H1 (cell line): ENCODE data around the gene CNIH3. TPM values are rescaled to one million over a fixed set of nuclear protein-coding genes. Genes with fewer than 3 reads are reported as not detected.

Experiments used
- CTCF ChIA-PET: fragments of 300-600 bp; sonication (Branson Sonifier 250); formaldehyde crosslinking; loops from one replicate; lab custom pipeline; 2021; ENCODE audit not compliant: partially characterized antibody; lab: Charles Lee
- POLR2A ChIA-PET: fragments of 300-600 bp; sonication (Branson Sonifier 250); formaldehyde crosslinking; loops from one replicate; lab custom pipeline; 2021; ENCODE audit warnings: inconsistent platforms; ENCODE audit not compliant: partially characterized antibody; lab: Charles Lee
- DNase-seq, 2 experiments: peaks; one replicate each; pipeline versions ENCODE4 v3.0.0 to v3.0.0-alpha.2; 2010 to 2022; ENCODE audit warnings: low spot score in 2 of 2, low read depth in 1 of 2, mixed read lengths in 1 of 2
- FAIRE-seq: peaks from 2 replicates; lab custom pipeline; 2011; peaks lifted over from hg19 to GRCh38; lab: Jason Lieb, UNC
- H2AFZ ChIP-seq: 2 replicates; pipeline ENCODE4 v1.8.1; 2012; ENCODE audit warnings: low read length, inconsistent platforms
- H2AK5ac ChIP-seq: 2 replicates; pipeline ENCODE4 v1.6.1; 2013; ENCODE audit warnings: low read depth, low read length
- H2BK120ac ChIP-seq: replicated peaks from 2 replicates; pipeline ENCODE3; 2013; ENCODE audit warnings: low read depth, low read length, inconsistent platforms
- H2BK12ac ChIP-seq: 2 replicates; pipeline ENCODE4 v1.6.1; 2013; ENCODE audit warnings: low read depth, low read length
- H2BK15ac ChIP-seq: 2 replicates; pipeline ENCODE4 v1.6.1; 2013; ENCODE audit warnings: low read length
- H2BK20ac ChIP-seq: 2 replicates; pipeline ENCODE4 v1.6.1; 2013; ENCODE audit warnings: low read length
- H2BK5ac ChIP-seq: 2 replicates; pipeline ENCODE4 v1.6.1; 2013; ENCODE audit warnings: low read depth, low read length
- H3K14ac ChIP-seq: 2 replicates; pipeline ENCODE4 v1.6.1; 2013; ENCODE audit warnings: inconsistent platforms; ENCODE audit not compliant: insufficient read length
- H3K18ac ChIP-seq: 2 replicates; pipeline ENCODE4 v1.6.1; 2013; ENCODE audit warnings: low read length; ENCODE audit errors: extremely low read depth
- H3K23ac ChIP-seq: 2 replicates; pipeline ENCODE4 v1.6.1; 2013; ENCODE audit warnings: inconsistent platforms; ENCODE audit not compliant: insufficient read length
- H3K23me2 ChIP-seq: 2 replicates; pipeline ENCODE4 v1.6.1; 2013; ENCODE audit warnings: low read depth, low read length
- H3K27ac ChIP-seq: 2 replicates; pipeline ENCODE4 v1.6.1; 2011; ENCODE audit warnings: low read depth, low read length, inconsistent platforms
- H3K27me3 ChIP-seq, 4 experiments: replicated peaks in 1 of 4; 1 replicate in 1 of 4; 2 replicates in 3 of 4; pipeline versions ENCODE4 v1.6.1 to v1.8.1; 2011 to 2013; ENCODE audit warnings: low read length in 3 of 4, mild to moderate bottlenecking in 3 of 4, inconsistent platforms in 2 of 4, mixed read lengths in 2 of 4, moderate library complexity in 1 of 4; ENCODE audit not compliant: control insufficient read depth in 3 of 4, insufficient read depth in 3 of 4; ENCODE audit errors: extremely low read depth in 1 of 4
- H3K36me3 ChIP-seq, 4 experiments: 2 replicates each; pipeline versions ENCODE4 v1.6.1 to v1.8.1; 2011 to 2013; ENCODE audit warnings: mild to moderate bottlenecking in 4 of 4, low read length in 3 of 4, moderate library complexity in 2 of 4, control low read depth in 1 of 4, inconsistent platforms in 1 of 4; ENCODE audit not compliant: insufficient read depth in 4 of 4, control insufficient read depth in 2 of 4
- H3K4ac ChIP-seq: replicated peaks from 2 replicates; pipeline ENCODE3; 2013; ENCODE audit warnings: low read length, low read depth, mixed read lengths, inconsistent platforms; ENCODE audit not compliant: insufficient read length
- H3K4me1 ChIP-seq, 4 experiments: replicated peaks in 1 of 4; 1 replicate in 1 of 4; 2 replicates in 3 of 4; pipeline versions ENCODE4 v1.6.1 to v1.8.1; 2011 to 2013; ENCODE audit warnings: low read length in 3 of 4, inconsistent platforms in 2 of 4, mixed read lengths in 1 of 4; ENCODE audit not compliant: insufficient read depth in 4 of 4, control insufficient read depth in 3 of 4
- H3K4me2 ChIP-seq, 2 experiments: 2 replicates each; pipeline versions ENCODE4 v1.6.1 to v1.8.1; 2011 to 2013; ENCODE audit warnings: low read depth in 2 of 2, low read length in 2 of 2, control low read depth in 1 of 2, inconsistent platforms in 1 of 2, mild to moderate bottlenecking in 1 of 2; ENCODE audit not compliant: insufficient read depth in 1 of 2
- H3K4me3 ChIP-seq, 4 experiments: fragments of 200-600, 300-600 bp in 1 of 4; sonication (generic), shearing (Covaris generic), sonication (Bioruptor Twin) in 1 of 4; 2 replicates each; pipeline versions ENCODE4 v1.5.1 to v1.8.1; 2011 to 2016; ENCODE audit warnings: low read length in 4 of 4, low read depth in 3 of 4, control low read depth in 2 of 4, inconsistent platforms in 2 of 4, mild to moderate bottlenecking in 2 of 4, mixed read lengths in 1 of 4, moderate library complexity in 1 of 4; ENCODE audit not compliant: insufficient read depth in 2 of 4; ENCODE audit errors: extremely low read depth in 1 of 4
- H3K56ac ChIP-seq: replicated peaks from 2 replicates; pipeline ENCODE3; 2013; ENCODE audit warnings: low read depth, mild to moderate bottlenecking, mixed read lengths, low read length, inconsistent platforms; ENCODE audit not compliant: insufficient read length
- H3K79me1 ChIP-seq: 2 replicates; pipeline ENCODE4 v1.6.1; 2013; ENCODE audit warnings: low read depth, low read length, control low read depth
- H3K79me2 ChIP-seq, 2 experiments: 2 replicates each; pipeline versions ENCODE4 v1.6.1 to v1.8.1; 2012 to 2013; ENCODE audit warnings: low read length in 2 of 2, mild to moderate bottlenecking in 2 of 2, inconsistent platforms in 1 of 2; ENCODE audit not compliant: insufficient read depth in 2 of 2, control insufficient read depth in 1 of 2
- H3K9ac ChIP-seq, 4 experiments: replicated peaks in 1 of 4; 1 replicate in 1 of 4; 2 replicates in 3 of 4; pipeline versions ENCODE4 v1.6.1 to v1.8.1; 2011 to 2013; ENCODE audit warnings: low read depth in 3 of 4, low read length in 3 of 4, control low read depth in 2 of 4, mild to moderate bottlenecking in 2 of 4, moderate library complexity in 2 of 4, inconsistent platforms in 1 of 4; ENCODE audit errors: extremely low read depth in 1 of 4
- H3K9me3 ChIP-seq, 2 experiments: 2 replicates each; pipeline versions ENCODE4 v1.6.1 to v1.8.1; 2012 to 2013; ENCODE audit warnings: mild to moderate bottlenecking in 2 of 2, moderate library complexity in 2 of 2, control low read depth in 1 of 2, inconsistent platforms in 1 of 2, low read depth in 1 of 2, low read length in 1 of 2, mixed read lengths in 1 of 2; ENCODE audit not compliant: insufficient read depth in 2 of 2
- H4K20me1 ChIP-seq, 2 experiments: replicated peaks in 1 of 2; 2 replicates each; pipeline versions ENCODE3 to v1.8.1; 2011 to 2013; ENCODE audit warnings: inconsistent platforms in 2 of 2, low read length in 2 of 2, mild to moderate bottlenecking in 1 of 2; ENCODE audit not compliant: insufficient read depth in 2 of 2, control insufficient read depth in 1 of 2
- H4K5ac ChIP-seq: 2 replicates; pipeline ENCODE4 v1.6.1; 2013; ENCODE audit warnings: low read length, low read depth, mixed read lengths, inconsistent platforms; ENCODE audit not compliant: insufficient read length
- H4K8ac ChIP-seq: 2 replicates; pipeline ENCODE4 v1.8.0; 2013; ENCODE audit warnings: mild to moderate bottlenecking, moderate library complexity, low read length, inconsistent platforms; ENCODE audit not compliant: insufficient read depth; ENCODE audit errors: extremely low read depth
- H4K91ac ChIP-seq: replicated peaks from 2 replicates; pipeline ENCODE3; 2013; ENCODE audit warnings: low read length, mixed read lengths, inconsistent platforms; ENCODE audit not compliant: insufficient read length
- CBX5 ChIP-seq: fragments of 300-800, 300-1000 bp; sonication (generic); IDR thresholded peaks from 2 replicates; pipeline ENCODE4 v1.7.1; 2016; ENCODE audit warnings: antibody characterized with exemption, low read length, low read depth
- CTBP2 ChIP-seq: IDR thresholded peaks from 2 replicates; pipeline ENCODE4 v1.7.0; 2011; ENCODE audit warnings: borderline replicate concordance, mild to moderate bottlenecking, moderate library complexity, mixed read lengths, low read length; ENCODE audit not compliant: insufficient read depth, insufficient read length
- EGR1 ChIP-seq: IDR thresholded peaks from 2 replicates; pipeline ENCODE4 v1.6.1; 2011; ENCODE audit warnings: low read depth, low read length, borderline replicate concordance
- EP300 ChIP-seq, 2 experiments: IDR thresholded peaks; 1 replicate in 1 of 2; 2 replicates in 1 of 2; pipeline ENCODE4 v1.6.1; 2011 to 2012; ENCODE audit warnings: low read depth in 2 of 2, low read length in 2 of 2, mild to moderate bottlenecking in 2 of 2, borderline replicate concordance in 1 of 2, inconsistent platforms in 1 of 2, moderate library complexity in 1 of 2
- EZH2 ChIP-seq: fragments of 200-600 bp; sonication (generic); IDR thresholded peaks from 2 replicates; pipeline ENCODE4 v1.7.1; 2012; ENCODE audit warnings: low read depth, mild to moderate bottlenecking, moderate library complexity, low read length, inconsistent platforms; ENCODE audit not compliant: severe bottlenecking
- FOSL1 ChIP-seq: IDR thresholded peaks from 2 replicates; pipeline ENCODE4 v1.6.1; 2011; ENCODE audit warnings: mild to moderate bottlenecking, low read depth, low read length, moderate library complexity; ENCODE audit not compliant: insufficient read depth
- GTF2F1 ChIP-seq: IDR thresholded peaks from 2 replicates; pipeline ENCODE4 v1.6.1; 2012; ENCODE audit warnings: low read depth, low read length, improper control_type of control experiment, borderline replicate concordance
- HDAC6 ChIP-seq: IDR thresholded peaks from one replicate; pipeline ENCODE4 v1.7.1; 2012; ENCODE audit warnings: low read depth, mild to moderate bottlenecking, inconsistent platforms, low read length, moderate library complexity
- KDM5A ChIP-seq: fragments of 200-600 bp; IDR thresholded peaks from 2 replicates; pipeline ENCODE4 v1.7.1; 2012; ENCODE audit warnings: mild to moderate bottlenecking, low read length, inconsistent platforms, mixed read lengths
- NANOG ChIP-seq: IDR thresholded peaks from 2 replicates; pipeline ENCODE4 v1.6.1; 2011; ENCODE audit warnings: low read length, low read depth, mild to moderate bottlenecking, inconsistent platforms; ENCODE audit not compliant: insufficient read depth, poor library complexity, severe bottlenecking
- NRF1 ChIP-seq: IDR thresholded peaks from 2 replicates; pipeline ENCODE4 v1.6.1; 2011; ENCODE audit warnings: mild to moderate bottlenecking, low read depth, low read length, improper control_type of control experiment
- RAD21 ChIP-seq, 2 experiments: IDR thresholded peaks in 1 of 2; conservative IDR thresholded peaks in 1 of 2; 2 replicates each; pipeline ENCODE4 v1.6.1; 2011; ENCODE audit warnings: low read depth in 2 of 2, low read length in 2 of 2, improper control_type of control experiment in 1 of 2, inconsistent platforms in 1 of 2, mild to moderate bottlenecking in 1 of 2, moderate library complexity in 1 of 2
- TCF12 ChIP-seq: IDR thresholded peaks from 2 replicates; pipeline ENCODE4 v1.6.1; 2011; ENCODE audit warnings: low read depth, mild to moderate bottlenecking, low read length
- YY1 ChIP-seq: IDR thresholded peaks from 2 replicates; pipeline ENCODE4 v1.6.1; 2011; ENCODE audit warnings: low read depth, mild to moderate bottlenecking, low read length
- WGBS, 2 experiments: shearing (Covaris generic) in 1 of 2; methylation state at CpG; one replicate each; pipeline versions ENCODE4 v1.1.6 to v1.1.7; 2013 to 2015; ENCODE audit warnings: low lambda C conversion rate in 2 of 2, mixed read lengths in 2 of 2, inconsistent platforms in 1 of 2, low coverage in 1 of 2, missing lambda C conversion rate in 1 of 2; ENCODE audit not compliant: insufficient replicate concordance in 2 of 2, insufficient coverage in 1 of 2, insufficient read length in 1 of 2; ENCODE audit errors: extremely low coverage in 1 of 2, missing lambda C conversion rate in 1 of 2; 5-methylcytosine and 5-hydroxymethylcytosine counted together
- polyA plus RNA-seq, 7 experiments: library from polyadenylated mRNA; depleted of rRNA in 3 of 7; stranded (reverse) in 5 of 7; unstranded in 2 of 7; fragments of >200 nt in 5 of 7; fragments of 200-250 nt in 2 of 7; gene quantifications; 1 replicate in 5 of 7; 2 replicates in 1 of 7; 4 replicates in 1 of 7; pipeline versions ENCODE4 v1.2.1 to v1.2.3, GENCODE V29; 2011 to 2013; ENCODE audit warnings: missing spikeins in 2 of 7, mixed read lengths in 2 of 7
- total RNA-seq: library from RNA; stranded (reverse); fragmentation: NEBNext Ultra II Directional; extraction: Animal tissue kit (Norgen Biotek cat#: 25700); gene quantifications from 2 replicates; pipeline ENCODE4 v1.2.1, GENCODE V29; 2021

The CNIH3 gene
- total and polyA plus RNA-seq, 2 of the 8 experiments (the other 6 are each of a cell fraction or from before 2014, with no cell fraction given), result 3.7 to 5.6 TPM

GRCh38 chr1:224705578-224705977 lies 89.5 kb downstream of the CNIH3 start:
- Histone ChIP-seq H2AK5ac (no peak overlapping the region), H4K5ac (no peak overlapping the region), H3K79me2 (no peaks in the 10 kb centered on the region), H3K56ac (no peak overlapping the region), H2BK20ac (peak overlapping the region; percentile 21; the same call in 1 of the 2 replicates), H3K14ac (no peak overlapping the region), H4K20me1 (no peaks in the 10 kb centered on the region), H3K23me2 (no peaks in the 10 kb centered on the region), H3K23ac (no peak overlapping the region), H2BK5ac (no peak overlapping the region), H3K27me3 (no peaks in the 10 kb centered on the region), H3K4me3 (no peak overlapping the region), H4K8ac (no peak overlapping the region), H2AFZ (no peak overlapping the region), H3K9me3 (no peaks in the 10 kb centered on the region), H2BK12ac (no peak overlapping the region), H4K91ac (no peak overlapping the region), H2BK120ac (no peak overlapping the region), H3K4me2 (no peak overlapping the region), H2BK15ac (no peak overlapping the region), H3K9ac (no peak overlapping the region), H3K18ac (no peak overlapping the region), H3K4me1 (peaks cover 0 to 8% (median 7%) of the 10 kb centered on the region in 4 experiments; a peak in 6 of 7 replicates), H3K4ac (no peak overlapping the region), H3K79me1 (no peaks in the 10 kb centered on the region), H3K36me3 (no peaks in the 10 kb centered on the region), H3K27ac (no peak overlapping the region)
- FAIRE-seq (no peak), DNase-seq (no peak)
- WGBS, 2 experiments, result 77% methylated on average over 3 of the region's 3 CpGs; no CpG with 5 or more reads in 1 of the 2 experiments
- ChIA-PET CTCF (interaction anchor here (17.3 kb wide), 1 partner anchor 148 kb away, joined by 236 read pairs; no protein-coding TSS in a partner anchor), POLR2A (no interaction called here)
- no peak for TF ChIP-seq RAD21 (IDR thresholded peaks at IDR 0.05 in 1 of 2, conservative IDR thresholded peaks at IDR 0.05 in 1 of 2; ENCODE audit: low read depth in 2 of 2, low read length in 2 of 2)
- TF ChIP-seq YY1, result no peak
- no peak for TF ChIP-seq HDAC6
- TF ChIP-seq TCF12, result no peak
- TF ChIP-seq CTBP2, result no peak
- TF ChIP-seq NANOG, result no peak
- TF ChIP-seq FOSL1, result no peak
- TF ChIP-seq KDM5A, result no peak
- no peak for TF ChIP-seq NRF1
- TF ChIP-seq EP300 (IDR thresholded peaks at IDR 0.05; ENCODE audit: borderline replicate concordance in 1 of 2, low read depth in 2 of 2, low read length in 2 of 2), result no peak
- no peak for TF ChIP-seq CBX5
- TF ChIP-seq EGR1, result no peak
- no peak for TF ChIP-seq EZH2
- TF ChIP-seq GTF2F1, result no peak
